Liver (tissue), 9 donors: ENCODE results near the gene INO80B. TPM values are rescaled to one million over a fixed set of nuclear protein-coding genes. Genes with fewer than 3 reads are reported as not detected.

Experiments used
- DNase-seq: peaks from one replicate; pipeline ENCODE4 v3.0.0-alpha.2; 2017; ENCODE audit warnings: low spot score
- H3K27ac ChIP-seq, 2 donors: one replicate each; pipeline ENCODE4 v1.7.0; 2013; ENCODE audit warnings: inconsistent platforms in 2 of 2, low read length in 2 of 2, control low read depth in 1 of 2, low read depth in 1 of 2, mild to moderate bottlenecking in 1 of 2
- H3K27me3 ChIP-seq, 4 donors: one replicate each; pipeline versions ENCODE4 v1.6.1 to v1.7.0; 2013; ENCODE audit warnings: low read length in 3 of 4, inconsistent platforms in 1 of 4, mild to moderate bottlenecking in 1 of 4, moderate library complexity in 1 of 4; ENCODE audit not compliant: control insufficient read depth in 4 of 4, insufficient read depth in 4 of 4
- H3K36me3 ChIP-seq, 4 donors: one replicate each; pipeline versions ENCODE4 v1.6.1 to v1.7.0; 2013; ENCODE audit warnings: low read length in 3 of 4, mild to moderate bottlenecking in 3 of 4, low read depth in 1 of 4, moderate library complexity in 1 of 4; ENCODE audit not compliant: control insufficient read depth in 4 of 4, insufficient read depth in 3 of 4
- H3K4me1 ChIP-seq, 4 donors: one replicate each; pipeline versions ENCODE4 v1.6.1 to v1.7.0; 2013; ENCODE audit warnings: low read length in 3 of 4, mild to moderate bottlenecking in 3 of 4, moderate library complexity in 1 of 4; ENCODE audit not compliant: control insufficient read depth in 4 of 4, insufficient read depth in 4 of 4
- H3K4me3 ChIP-seq, 3 donors: one replicate each; pipeline versions ENCODE4 v1.6.1 to v1.7.0; 2013; ENCODE audit warnings: low read length in 3 of 3, control low read depth in 1 of 3, low read depth in 1 of 3, mild to moderate bottlenecking in 1 of 3
- H3K9ac ChIP-seq, 2 donors: one replicate each; pipeline ENCODE4 v1.7.0; 2013; ENCODE audit warnings: low read length in 2 of 2, mild to moderate bottlenecking in 2 of 2, moderate library complexity in 2 of 2, control low read depth in 1 of 2, low read depth in 1 of 2
- H3K9me3 ChIP-seq, 4 donors: one replicate each; pipeline versions ENCODE4 v1.6.1 to v1.7.0; 2013; ENCODE audit warnings: low read length in 3 of 4; ENCODE audit not compliant: control insufficient read depth in 4 of 4
- EGR1 ChIP-seq, 2 donors: IDR thresholded peaks; 2 replicates each; pipeline ENCODE4 v1.6.1; 2016 to 2018; ENCODE audit warnings: antibody characterized with exemption in 2 of 2, low read depth in 2 of 2
- FOXA2 ChIP-seq: IDR thresholded peaks from 2 replicates; pipeline ENCODE4 v1.6.1; 2016; ENCODE audit warnings: antibody characterized with exemption
- HNF4A ChIP-seq, 2 donors: conservative IDR thresholded peaks; 2 replicates each; pipeline ENCODE4 v1.6.1; 2016; ENCODE audit warnings: antibody characterized with exemption in 2 of 2, mild to moderate bottlenecking in 2 of 2
- HNF4G ChIP-seq: IDR thresholded peaks from 2 replicates; pipeline ENCODE4 v1.6.1; 2016; ENCODE audit warnings: antibody characterized with exemption
- MAX ChIP-seq: IDR thresholded peaks from 2 replicates; pipeline ENCODE4 v1.6.1; 2016; ENCODE audit warnings: antibody characterized with exemption
- NR2F2 ChIP-seq: IDR thresholded peaks from 2 replicates; pipeline ENCODE4 v1.6.1; 2016; ENCODE audit warnings: antibody characterized with exemption
- RAD21 ChIP-seq, 2 donors: IDR thresholded peaks; 2 replicates each; pipeline ENCODE4 v1.6.1; 2016; ENCODE audit warnings: antibody characterized with exemption in 2 of 2, mild to moderate bottlenecking in 2 of 2
- RXRA ChIP-seq, 2 donors: IDR thresholded peaks; 2 replicates each; pipeline ENCODE4 v1.6.1; 2017 to 2018; ENCODE audit warnings: antibody characterized with exemption in 2 of 2, mild to moderate bottlenecking in 1 of 2
- TAF1 ChIP-seq: conservative IDR thresholded peaks from 2 replicates; pipeline ENCODE4 v1.6.1; 2016; ENCODE audit warnings: antibody characterized with exemption, mild to moderate bottlenecking
- WGBS: extraction: QIAGEN DNeasy Blood & Tissue Kit; methylation state at CpG from one replicate; pipeline ENCODE4 v1.1.7; 2013; 5-methylcytosine and 5-hydroxymethylcytosine counted together
- polyA plus RNA-seq, 2 donors: library from polyadenylated mRNA; stranded (reverse) in 1 of 2; unstranded in 1 of 2; fragments of 200-250 nt in 1 of 2; fragments of >200 nt in 1 of 2; fragmentation: Nextera tagmentation in 1 of 2; extraction: Ambion mirVana in 1 of 2; gene quantifications; one replicate each; pipeline versions ENCODE4 v1.2.1 to v1.2.3, GENCODE V29; 2013 to 2015
- total RNA-seq, 2 donors: library from RNA; depleted of rRNA; stranded (reverse); fragments of >200 nt; gene quantifications; one replicate each; pipeline ENCODE4 v1.2.3, GENCODE V29; 2014
- TF ChIP-seq, protein P1 (sequence below): IDR thresholded peaks from 2 replicates; pipeline ENCODE4 v1.6.1; 2016; ENCODE audit warnings: antibody characterized with exemption
- TF ChIP-seq, protein P2 (sequence below): fragments of 150-350 bp; IDR thresholded peaks from 2 replicates; pipeline ENCODE4 v1.5.1; 2017; ENCODE audit warnings: improper control_type of control experiment, low read depth, low read length; ENCODE audit not compliant: missing input control
- TF ChIP-seq, protein P3 (sequence below): IDR thresholded peaks from 2 replicates; pipeline ENCODE4 v1.6.1; 2016; ENCODE audit warnings: antibody characterized with exemption, mild to moderate bottlenecking
- TF ChIP-seq, protein P4 (sequence below): IDR thresholded peaks from 2 replicates; pipeline ENCODE4 v1.6.1; 2016; ENCODE audit warnings: antibody characterized with exemption
- donor health status: healthy.
- donor health status: healthy.
- donor health status: healthy.
- donor health status: healthy.
- donor health status: healthy.

INO80B gene
- total and polyA plus RNA-seq, 4 donors: 2.7 to 14.8 (median 10.5) TPM

DNA sequence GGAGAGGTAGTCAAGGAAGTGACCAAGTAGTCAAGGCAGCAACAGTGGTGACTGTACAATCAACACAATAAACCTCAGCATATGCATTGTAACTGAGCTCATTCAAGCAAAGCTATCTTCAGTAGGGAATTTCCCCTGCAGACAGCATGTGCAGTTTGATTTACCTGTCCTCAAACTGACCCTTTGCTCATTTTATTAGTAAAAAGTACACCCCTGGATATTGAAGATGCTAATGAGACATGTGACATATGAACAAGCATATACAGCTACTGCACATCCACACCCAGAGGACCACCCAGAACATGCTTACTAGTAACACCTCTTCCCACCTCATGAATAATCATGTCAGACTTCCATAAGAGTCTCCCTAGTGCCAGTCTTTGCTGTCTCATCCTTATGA, 48.9 kb upstream of the INO80B start:
- H3K27me3 ChIP-seq: no peaks in the 10 kb centered on the region
- H3K9ac ChIP-seq: no peak overlapping the region
- H3K4me1 ChIP-seq: no peaks in the 10 kb centered on the region
- TF ChIP-seq RAD21 (IDR thresholded peaks at IDR 0.05) (no peak), EGR1 (IDR thresholded peaks at IDR 0.05; ENCODE audit: low read depth in 2 of 2) (no peak), MAX (no peak), HNF4A (conservative IDR thresholded peaks at IDR 0.05) (no peak), NR2F2 (no peak), HNF4G (no peak), RXRA (IDR thresholded peaks at IDR 0.05) (no peak), FOXA2 (no peak)
- TF ChIP-seq, protein P1, sequence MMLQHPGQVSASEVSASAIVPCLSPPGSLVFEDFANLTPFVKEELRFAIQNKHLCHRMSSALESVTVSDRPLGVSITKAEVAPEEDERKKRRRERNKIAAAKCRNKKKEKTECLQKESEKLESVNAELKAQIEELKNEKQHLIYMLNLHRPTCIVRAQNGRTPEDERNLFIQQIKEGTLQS: no peak
- TF ChIP-seq, protein P2, sequence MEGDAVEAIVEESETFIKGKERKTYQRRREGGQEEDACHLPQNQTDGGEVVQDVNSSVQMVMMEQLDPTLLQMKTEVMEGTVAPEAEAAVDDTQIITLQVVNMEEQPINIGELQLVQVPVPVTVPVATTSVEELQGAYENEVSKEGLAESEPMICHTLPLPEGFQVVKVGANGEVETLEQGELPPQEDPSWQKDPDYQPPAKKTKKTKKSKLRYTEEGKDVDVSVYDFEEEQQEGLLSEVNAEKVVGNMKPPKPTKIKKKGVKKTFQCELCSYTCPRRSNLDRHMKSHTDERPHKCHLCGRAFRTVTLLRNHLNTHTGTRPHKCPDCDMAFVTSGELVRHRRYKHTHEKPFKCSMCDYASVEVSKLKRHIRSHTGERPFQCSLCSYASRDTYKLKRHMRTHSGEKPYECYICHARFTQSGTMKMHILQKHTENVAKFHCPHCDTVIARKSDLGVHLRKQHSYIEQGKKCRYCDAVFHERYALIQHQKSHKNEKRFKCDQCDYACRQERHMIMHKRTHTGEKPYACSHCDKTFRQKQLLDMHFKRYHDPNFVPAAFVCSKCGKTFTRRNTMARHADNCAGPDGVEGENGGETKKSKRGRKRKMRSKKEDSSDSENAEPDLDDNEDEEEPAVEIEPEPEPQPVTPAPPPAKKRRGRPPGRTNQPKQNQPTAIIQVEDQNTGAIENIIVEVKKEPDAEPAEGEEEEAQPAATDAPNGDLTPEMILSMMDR: no peak
- TF ChIP-seq, protein P3, sequence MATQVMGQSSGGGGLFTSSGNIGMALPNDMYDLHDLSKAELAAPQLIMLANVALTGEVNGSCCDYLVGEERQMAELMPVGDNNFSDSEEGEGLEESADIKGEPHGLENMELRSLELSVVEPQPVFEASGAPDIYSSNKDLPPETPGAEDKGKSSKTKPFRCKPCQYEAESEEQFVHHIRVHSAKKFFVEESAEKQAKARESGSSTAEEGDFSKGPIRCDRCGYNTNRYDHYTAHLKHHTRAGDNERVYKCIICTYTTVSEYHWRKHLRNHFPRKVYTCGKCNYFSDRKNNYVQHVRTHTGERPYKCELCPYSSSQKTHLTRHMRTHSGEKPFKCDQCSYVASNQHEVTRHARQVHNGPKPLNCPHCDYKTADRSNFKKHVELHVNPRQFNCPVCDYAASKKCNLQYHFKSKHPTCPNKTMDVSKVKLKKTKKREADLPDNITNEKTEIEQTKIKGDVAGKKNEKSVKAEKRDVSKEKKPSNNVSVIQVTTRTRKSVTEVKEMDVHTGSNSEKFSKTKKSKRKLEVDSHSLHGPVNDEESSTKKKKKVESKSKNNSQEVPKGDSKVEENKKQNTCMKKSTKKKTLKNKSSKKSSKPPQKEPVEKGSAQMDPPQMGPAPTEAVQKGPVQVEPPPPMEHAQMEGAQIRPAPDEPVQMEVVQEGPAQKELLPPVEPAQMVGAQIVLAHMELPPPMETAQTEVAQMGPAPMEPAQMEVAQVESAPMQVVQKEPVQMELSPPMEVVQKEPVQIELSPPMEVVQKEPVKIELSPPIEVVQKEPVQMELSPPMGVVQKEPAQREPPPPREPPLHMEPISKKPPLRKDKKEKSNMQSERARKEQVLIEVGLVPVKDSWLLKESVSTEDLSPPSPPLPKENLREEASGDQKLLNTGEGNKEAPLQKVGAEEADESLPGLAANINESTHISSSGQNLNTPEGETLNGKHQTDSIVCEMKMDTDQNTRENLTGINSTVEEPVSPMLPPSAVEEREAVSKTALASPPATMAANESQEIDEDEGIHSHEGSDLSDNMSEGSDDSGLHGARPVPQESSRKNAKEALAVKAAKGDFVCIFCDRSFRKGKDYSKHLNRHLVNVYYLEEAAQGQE: no peak
- TF ChIP-seq, protein P4, sequence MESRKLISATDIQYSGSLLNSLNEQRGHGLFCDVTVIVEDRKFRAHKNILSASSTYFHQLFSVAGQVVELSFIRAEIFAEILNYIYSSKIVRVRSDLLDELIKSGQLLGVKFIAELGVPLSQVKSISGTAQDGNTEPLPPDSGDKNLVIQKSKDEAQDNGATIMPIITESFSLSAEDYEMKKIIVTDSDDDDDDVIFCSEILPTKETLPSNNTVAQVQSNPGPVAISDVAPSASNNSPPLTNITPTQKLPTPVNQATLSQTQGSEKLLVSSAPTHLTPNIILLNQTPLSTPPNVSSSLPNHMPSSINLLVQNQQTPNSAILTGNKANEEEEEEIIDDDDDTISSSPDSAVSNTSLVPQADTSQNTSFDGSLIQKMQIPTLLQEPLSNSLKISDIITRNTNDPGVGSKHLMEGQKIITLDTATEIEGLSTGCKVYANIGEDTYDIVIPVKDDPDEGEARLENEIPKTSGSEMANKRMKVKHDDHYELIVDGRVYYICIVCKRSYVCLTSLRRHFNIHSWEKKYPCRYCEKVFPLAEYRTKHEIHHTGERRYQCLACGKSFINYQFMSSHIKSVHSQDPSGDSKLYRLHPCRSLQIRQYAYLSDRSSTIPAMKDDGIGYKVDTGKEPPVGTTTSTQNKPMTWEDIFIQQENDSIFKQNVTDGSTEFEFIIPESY: no peak
- no peak for DNase-seq
- H3K9me3 ChIP-seq: no peaks in the 10 kb centered on the region
- H3K27ac ChIP-seq: no peak overlapping the region
- no peak overlapping the region for H3K4me3 ChIP-seq
- H3K36me3 ChIP-seq: no peaks in the 10 kb centered on the region

GRCh38 chr2:74407682-74408081, 47.2 kb upstream of the INO80B start:
- Histone ChIP-seq H3K36me3 (no peaks in the 10 kb centered on the region), H3K9me3 (no peaks in the 10 kb centered on the region), H3K27ac (no peak overlapping the region), H3K9ac (no peak overlapping the region), H3K4me3 (no peak overlapping the region), H3K4me1 (no peaks in the 10 kb centered on the region), H3K27me3 (no peaks in the 10 kb centered on the region)
- no peak for DNase-seq
- TF ChIP-seq TAF1 (no peak), NR2F2 (no peak)
- 82% methylated on average over 5 of the region's 5 CpGs for WGBS
